NOMO-1 treated with dmso at 0.1 percent for 144 hours (cell line): Measurements from ENCODE around the gene ACVR1.
"Not testable (repeated sequence)": the region's sequence is repeated elsewhere in the genome, so short reads cannot be mapped to it uniquely, and the experiment has no call there.

Experiments
- DNase-seq: peaks from one replicate; lab custom pipeline; 2025; ENCODE audit not compliant: unreplicated experiment; lab: John Stamatoyannopoulos, UW

Gene ACVR1

GRCh38 chr2:157894694-157895435 is 18.7 kb upstream of the ACVR1 start:
- no peak for DNase-seq

- DNase-seq, result no peak
These were observed 17.5 kb upstream of the ACVR1 start for GRCh38 chr2:157893611-157894010.

GRCh38 chr2:157891643-157892041 is 15.5 kb upstream of the ACVR1 start:
- DNase-seq, result no peak

- no peak for DNase-seq
These were observed 15.0 kb upstream of the ACVR1 start for GRCh38 chr2:157890969-157891642.

GRCh38 chr2:157887946-157888345 is 11.8 kb upstream of the ACVR1 start:
- no peak for DNase-seq

- not testable (repeated sequence) for DNase-seq
These were observed 8.4 kb upstream of the ACVR1 start for GRCh38 chr2:157884533-157884932.

- DNase-seq, result no peak
These were observed 4.8 kb upstream of the ACVR1 start for GRCh38 chr2:157880927-157881326.

- DNase-seq, result no peak
These were observed 1.8 kb upstream of the ACVR1 start for GRCh38 chr2:157877761-157878400.

- DNase-seq, result no peak
These were observed 632 bp upstream of the ACVR1 start for GRCh38 chr2:157876786-157877138.

GRCh38 chr2:157875641-157876065 is 477 bp downstream of the ACVR1 start:
- DNase-seq, result peak; percentile 13

- DNase-seq, result no peak
These were observed 1.0 kb downstream of the ACVR1 start for GRCh38 chr2:157874997-157875640.

- DNase-seq, result no peak
These were observed 1.8 kb downstream of the ACVR1 start for GRCh38 chr2:157874348-157874747.

- DNase-seq, result no peak
These were observed 3.3 kb downstream of the ACVR1 start for GRCh38 chr2:157872791-157873190.

- DNase-seq, result no peak
These were observed 4.7 kb downstream of the ACVR1 start for GRCh38 chr2:157871415-157871814.

GRCh38 chr2:157868993-157869392 is 7.1 kb downstream of the ACVR1 start:
- no peak for DNase-seq

GRCh38 chr2:157867703-157868102 is 8.4 kb downstream of the ACVR1 start:
- no peak for DNase-seq

GRCh38 chr2:157866666-157867642 is 9.2 kb downstream of the ACVR1 start:
- DNase-seq, result no peak

GRCh38 chr2:157866202-157866601 is 9.9 kb downstream of the ACVR1 start:
- no peak for DNase-seq

GRCh38 chr2:157864857-157865430 is 11.2 kb downstream of the ACVR1 start:
- no peak for DNase-seq

GRCh38 chr2:157858846-157859245 is 17.3 kb downstream of the ACVR1 start:
- no peak for DNase-seq
